GM03348 (cell line): Measurements from ENCODE around the gene MBD5.
A peak's percentile ranks its signal among the peaks of the same experiment; 100 is the strongest.

ENCODE experiments used
- DNase-seq: peaks from one replicate; pipeline ENCODE4 v3.0.0; 2012; ENCODE audit warnings: low spot score

The MBD5 gene

GRCh38 chr2:148461876-148462275 lies 441.0 kb downstream of the MBD5 start:
- no peak for DNase-seq

- DNase-seq, result no peak
Observed at GRCh38 chr2:148475626-148476025, 454.7 kb downstream of the MBD5 start.

GRCh38 chr2:148479398-148479797 lies 458.5 kb downstream of the MBD5 start:
- DNase-seq, result no peak

DNA sequence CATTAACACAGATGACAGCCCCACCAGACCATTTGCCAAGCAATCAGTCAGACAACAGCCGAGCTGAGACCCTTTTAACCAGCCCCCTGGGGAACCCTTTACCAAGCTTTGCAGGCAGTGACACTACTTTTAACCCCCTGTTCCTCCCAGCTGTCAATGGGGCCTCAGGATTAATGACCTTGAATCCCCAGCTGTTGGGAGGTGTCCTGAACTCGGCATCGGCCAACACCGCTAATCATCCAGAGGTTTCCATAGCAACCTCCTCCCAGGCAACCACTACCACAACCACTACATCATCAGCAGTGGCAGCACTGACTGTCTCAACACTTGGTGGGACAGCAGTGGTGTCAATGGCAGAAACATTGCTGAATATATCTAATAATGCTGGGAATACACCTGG lies 462.8 kb downstream of the MBD5 start:
- no peak for DNase-seq

GRCh38 chr2:148484066-148484465 lies 463.2 kb downstream of the MBD5 start:
- DNase-seq, result no peak

DNA sequence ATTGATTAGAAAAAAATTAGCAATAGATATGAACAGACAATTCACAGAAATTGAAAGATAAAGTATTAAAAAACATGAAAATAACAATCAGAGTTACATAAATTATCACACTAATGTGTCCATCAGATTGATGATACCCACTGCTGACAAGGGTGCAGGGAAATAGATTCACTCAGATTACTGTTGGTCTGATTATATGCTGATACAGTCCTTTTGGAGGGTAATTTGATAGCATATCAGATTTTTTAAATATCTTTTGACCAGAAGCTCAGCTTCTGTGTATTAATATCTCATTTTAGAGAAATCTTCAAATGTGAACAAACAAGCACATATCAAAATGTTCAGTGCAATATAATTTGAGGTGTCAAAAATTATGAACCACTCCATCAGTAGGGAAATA lies 465.8 kb downstream of the MBD5 start:
- no peak for DNase-seq

GRCh38 chr2:148487439-148487838 lies 466.5 kb downstream of the MBD5 start:
- DNase-seq, result no peak

DNA sequence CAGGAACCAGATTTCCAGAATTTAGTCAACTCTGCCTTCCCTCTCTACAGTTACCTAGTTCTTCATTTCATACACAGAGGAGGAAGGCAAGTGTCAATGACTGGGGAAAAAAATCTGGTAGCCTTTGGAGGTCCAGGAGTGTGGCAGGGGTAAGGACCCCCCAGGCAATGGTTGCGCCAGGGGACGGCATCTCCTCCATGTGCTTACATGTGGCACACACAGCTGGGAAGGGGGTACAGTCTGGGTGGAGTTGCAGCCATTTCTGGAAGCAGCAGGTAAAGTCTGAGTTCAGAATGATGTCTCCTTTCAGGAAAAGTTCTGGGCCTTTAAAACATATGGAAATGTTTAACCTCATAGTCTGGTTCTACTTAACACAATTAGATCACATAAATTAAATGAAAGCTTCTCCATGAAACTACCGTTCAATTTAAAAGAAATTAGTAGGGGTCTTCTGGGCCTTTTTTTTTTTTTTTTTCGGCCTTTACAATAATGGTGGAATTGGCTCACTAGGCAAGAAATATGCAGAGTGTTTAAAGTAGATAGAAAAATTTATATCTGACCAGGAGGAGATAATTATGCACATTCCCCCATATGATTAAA lies 470.0 kb downstream of the MBD5 start:
- no peak for DNase-seq

DNA sequence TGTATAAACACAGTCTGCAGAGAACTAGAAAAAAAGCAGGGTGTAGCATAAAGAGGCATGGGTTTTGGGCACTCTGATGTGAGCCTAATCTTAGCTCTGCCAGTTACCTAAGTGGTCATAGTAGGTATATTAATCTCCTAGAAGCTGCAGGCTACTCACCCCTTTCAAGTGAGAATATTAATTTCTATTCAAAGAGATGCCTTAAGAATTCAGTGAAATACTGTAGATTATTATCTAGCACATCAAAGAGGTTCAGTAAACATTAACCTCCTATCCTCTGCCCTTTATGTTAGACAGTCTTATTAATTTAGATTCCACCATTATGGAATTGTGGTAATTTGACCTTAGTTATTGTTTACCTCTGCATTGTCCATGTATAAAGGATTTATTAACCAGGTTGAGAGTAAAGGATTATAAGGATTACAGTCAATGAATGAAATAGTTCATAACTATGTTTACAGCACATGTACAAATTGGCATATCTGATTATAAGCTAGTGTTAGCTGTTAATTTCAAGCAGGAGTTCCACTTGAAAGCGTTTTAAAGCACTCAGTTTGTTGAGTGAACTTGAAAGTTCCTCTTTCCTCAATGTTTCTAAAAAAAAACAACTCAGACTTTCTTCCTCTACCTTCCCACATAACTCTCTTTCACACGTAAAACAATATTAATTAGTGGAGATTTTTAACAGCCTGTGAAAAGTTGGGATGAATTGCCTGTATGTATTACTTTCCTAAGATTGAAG lies 473.1 kb downstream of the MBD5 start:
- no peak for DNase-seq

- DNase-seq, result no peak
Observed at GRCh38 chr2:148495586-148495985, 474.7 kb downstream of the MBD5 start.

- DNase-seq, result no peak
Observed at GRCh38 chr2:148501545-148501944, 480.7 kb downstream of the MBD5 start.

- DNase-seq, result no peak
Observed at GRCh38 chr2:148503516-148503915, 482.6 kb downstream of the MBD5 start.

- DNase-seq, result no peak
Observed at GRCh38 chr2:148507970-148508369, 487.1 kb downstream of the MBD5 start.

DNA sequence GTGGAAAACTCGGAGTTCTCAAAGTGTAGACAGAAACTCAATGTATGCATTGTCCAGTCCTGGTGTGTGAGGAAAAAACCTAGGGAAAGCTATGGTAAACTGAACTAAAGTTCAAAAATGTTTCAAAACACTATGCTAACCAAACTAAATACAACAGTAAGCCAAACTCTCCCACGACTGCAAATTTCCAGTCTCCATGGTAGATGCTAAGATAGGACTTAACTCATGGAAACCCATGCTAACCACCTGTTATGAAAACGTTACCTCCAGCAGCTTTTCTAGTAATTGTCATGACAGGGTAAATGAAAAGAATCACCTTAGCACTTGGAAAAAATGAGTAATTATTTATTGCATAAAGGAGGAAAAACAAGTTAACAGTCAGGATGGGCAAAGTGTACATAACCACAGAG lies 488.0 kb downstream of the MBD5 start:
- DNase-seq, result no peak

DNA sequence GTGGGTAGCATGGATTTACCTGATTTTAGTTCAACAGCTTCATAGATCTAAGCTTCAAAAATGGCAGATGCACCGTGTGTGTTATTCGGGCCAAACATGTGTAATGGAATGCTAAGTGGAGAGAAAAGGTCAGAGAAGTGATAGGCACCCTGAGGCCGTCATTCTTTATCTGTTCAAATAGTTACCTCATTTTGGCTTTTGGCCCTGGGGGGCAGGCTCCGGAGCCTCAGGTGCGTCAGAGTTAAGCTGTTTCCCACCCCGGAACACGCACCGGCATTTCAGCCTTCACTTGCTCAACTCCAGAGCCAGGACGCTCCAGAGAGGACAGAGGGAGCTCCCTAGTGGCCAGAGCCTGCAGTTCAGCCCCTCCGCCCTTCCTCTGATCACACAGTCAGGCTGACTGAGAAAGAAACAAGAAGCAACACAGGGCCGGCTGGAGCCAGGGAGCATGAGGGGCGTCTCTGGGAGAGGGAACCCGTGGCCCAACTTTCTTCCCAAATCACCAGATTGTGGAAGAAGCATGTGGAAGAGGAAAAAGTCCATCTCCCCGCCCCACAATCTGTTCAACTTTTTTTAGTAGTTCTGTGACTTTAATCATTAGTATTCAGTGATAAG lies 488.5 kb downstream of the MBD5 start:
- DNase-seq, result peak; percentile 92

- no peak for DNase-seq
Observed at GRCh38 chr2:148511883-148512282, 491.0 kb downstream of the MBD5 start.

DNA sequence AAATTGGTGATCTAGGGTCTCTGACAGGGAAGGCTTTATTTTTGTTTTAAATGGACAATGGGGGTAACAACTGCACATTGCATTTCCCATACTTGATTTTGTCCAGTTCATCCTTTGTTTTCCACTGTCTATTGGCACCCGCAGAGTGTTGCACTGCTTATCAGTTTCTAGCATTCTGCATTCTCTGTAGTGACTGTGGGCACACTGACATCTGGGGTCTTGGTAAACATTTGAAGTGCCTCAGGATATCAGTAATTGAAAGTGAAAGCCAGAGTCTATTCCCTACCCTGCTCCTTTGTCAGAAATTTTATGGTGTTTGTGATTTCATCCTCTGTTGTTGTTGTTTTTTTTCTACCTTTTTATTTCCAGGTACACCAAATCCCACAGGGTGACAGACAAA lies 491.6 kb downstream of the MBD5 start:
- DNase-seq, result no peak

- no peak for DNase-seq
Observed at GRCh38 chr2:148513427-148513826, 492.5 kb downstream of the MBD5 start.

DNA sequence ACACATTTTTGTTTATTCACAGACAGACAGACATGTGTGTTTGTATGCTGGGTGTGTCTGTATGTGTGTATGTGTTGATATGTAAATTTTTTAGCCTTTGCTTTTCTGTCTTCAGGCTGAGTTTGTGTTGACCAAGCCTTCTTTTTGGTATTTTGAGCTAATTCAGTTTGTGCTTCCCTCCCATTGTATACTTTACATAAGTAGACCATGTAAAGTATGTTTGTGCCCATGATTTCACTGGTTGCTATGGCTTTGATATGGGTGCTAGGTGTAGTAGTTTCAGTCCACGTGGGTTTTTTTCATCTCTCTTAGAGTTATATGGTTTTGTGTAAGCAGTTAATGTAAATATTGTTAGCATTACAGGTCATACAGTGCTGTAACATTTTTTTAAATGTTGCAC lies 494.2 kb downstream of the MBD5 start:
- no peak for DNase-seq

DNA sequence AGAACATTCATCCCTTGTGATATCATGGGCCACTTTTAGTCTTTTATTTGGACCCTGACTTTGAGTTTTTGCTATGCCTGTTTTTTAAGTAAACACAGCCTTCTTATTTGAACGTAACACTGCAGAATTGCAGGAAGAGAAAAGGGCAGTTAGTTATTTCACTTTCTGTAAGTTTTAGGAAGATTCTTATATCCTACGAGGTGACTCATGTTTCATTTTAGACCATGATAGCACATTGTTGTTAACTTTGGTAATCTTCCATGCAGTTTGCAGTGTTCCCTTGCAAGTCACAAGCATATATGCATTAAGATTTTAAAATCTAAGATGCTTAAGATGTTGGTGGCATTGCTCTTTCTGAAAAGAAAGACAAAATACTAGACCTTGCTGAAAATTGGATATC lies 495.1 kb downstream of the MBD5 start:
- DNase-seq, result no peak

DNA sequence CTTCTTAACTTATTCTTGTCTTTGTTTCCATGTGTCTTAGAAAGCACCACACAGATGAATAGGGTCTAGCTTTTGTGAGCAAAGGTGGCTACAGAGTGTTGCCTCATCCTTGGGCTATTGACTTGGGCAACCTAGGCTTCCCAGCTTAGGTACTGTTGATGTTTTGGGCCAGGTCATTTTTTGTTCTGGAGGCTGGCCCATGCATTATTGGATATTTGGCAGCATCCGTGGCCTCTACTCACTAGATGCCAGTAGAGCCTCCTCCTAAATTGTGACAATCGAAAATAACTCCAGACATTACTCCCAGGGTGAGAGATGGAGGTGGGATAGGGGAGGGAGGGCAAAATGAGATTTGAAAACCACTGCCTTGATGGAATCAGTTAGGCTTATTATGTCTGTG lies 496.4 kb downstream of the MBD5 start:
- no peak for DNase-seq

- DNase-seq, result no peak
Observed at GRCh38 chr2:148517822-148518221, 496.9 kb downstream of the MBD5 start.

DNA sequence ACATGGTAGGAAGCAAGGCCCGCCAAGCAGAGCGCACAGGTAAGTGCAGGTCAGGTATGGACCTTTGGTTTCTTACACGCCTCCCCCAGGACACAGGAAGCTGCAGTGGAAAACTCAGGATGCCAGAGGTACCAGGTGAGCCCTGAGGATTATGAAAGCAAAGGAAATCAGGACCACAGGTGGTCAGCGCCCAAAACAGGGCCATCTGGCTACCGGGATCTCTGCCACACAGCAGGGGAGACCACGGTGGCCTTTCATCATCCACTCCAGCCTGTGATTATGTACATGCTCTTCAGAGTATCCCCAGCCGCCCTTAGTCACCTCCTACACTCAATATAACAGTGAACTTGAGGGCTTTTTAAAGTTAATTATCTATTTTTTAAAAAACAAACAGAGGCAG lies 498.1 kb downstream of the MBD5 start:
- DNase-seq, result no peak

- no peak for DNase-seq
Observed at GRCh38 chr2:148521181-148521580, 500.3 kb downstream of the MBD5 start.
